HG02885 (cell line): ENCODE results near the gene GGT6.

Experiments used
- ATAC-seq: cut with Tn5 transposase; IDR thresholded peaks from one replicate; pipeline ENCODE4 v1.9.1; 2021; ENCODE audit warnings: mild to moderate bottlenecking; ENCODE audit not compliant: unreplicated experiment, poor library complexity

GGT6 gene

DNA sequence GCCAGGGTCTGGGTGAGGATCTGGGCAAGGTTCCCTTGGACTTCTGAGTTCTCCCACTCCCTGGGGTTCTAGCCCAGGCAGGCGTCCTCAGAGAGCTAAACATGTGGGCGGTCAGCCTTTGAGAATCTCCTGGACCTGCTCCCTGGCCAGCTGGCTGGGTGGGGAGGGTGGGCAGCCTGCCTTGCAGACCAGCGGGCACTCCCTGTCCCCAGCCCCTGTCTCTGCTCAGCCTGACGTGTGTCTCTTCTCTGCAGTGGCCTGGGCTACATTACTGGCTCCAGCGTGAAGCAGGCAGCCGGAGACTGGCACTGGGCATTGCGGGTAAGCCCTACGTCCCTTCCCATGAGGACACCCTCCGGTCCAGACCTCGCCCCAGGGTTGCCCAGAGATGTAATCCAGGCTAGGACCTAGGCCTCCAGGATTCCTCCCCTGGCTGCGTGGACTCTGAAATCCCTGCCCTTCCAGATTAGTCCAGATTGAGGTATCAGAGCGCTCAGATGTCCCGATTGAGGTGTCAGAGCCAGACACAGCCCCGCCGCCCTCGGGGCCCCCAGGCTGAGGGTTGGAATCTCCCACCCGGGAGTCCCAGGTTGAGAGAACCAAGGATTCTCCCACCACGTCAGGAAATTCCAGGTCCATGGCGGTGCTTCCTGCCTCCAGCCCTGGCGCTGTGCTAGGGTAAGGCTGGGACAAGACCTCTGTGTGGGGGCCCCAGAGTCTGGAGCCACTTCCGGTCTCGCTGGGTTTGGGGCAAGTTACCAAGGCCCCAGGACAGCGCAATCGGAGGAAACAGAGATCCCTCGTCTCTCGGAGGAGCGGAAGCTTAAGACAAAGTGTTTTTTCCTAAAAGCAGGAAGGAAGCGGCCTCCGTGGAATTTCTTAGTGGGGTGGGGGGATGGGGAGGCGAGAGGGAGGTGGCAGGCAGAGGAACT lies 29.3 kb downstream of the GGT6 start:
- ATAC-seq: no peak

DNA sequence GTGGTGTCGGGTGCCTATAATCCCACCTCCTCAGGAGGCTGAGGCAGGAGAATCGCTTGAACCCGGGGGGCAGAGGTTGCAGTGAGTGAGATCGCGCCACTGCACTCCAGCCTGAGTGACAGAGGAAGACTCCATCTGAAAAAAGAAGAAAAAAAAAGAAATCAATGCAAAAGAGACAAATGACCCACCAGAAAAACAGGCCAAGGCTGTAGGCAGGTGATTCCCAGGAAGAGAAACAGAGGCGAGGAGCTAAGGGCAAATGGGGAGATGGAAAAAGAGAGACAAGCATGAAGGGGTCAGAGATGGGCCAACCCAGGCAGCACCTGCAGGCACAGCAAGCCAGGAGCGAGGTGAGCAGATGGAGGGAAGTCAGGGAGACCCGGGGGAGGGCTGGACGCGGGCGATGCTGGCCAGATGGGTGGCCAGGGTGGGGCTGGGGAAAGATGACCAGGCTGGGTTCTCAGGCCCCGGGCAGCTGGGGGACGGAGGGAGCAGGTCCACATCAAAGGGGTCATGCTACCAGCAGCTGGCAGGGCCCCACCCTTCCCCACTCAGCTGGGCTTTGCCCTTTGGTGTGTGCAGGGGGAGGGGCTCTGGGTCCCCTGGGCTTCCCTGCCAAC lies 30.7 kb downstream of the GGT6 start:
- no peak for ATAC-seq

DNA sequence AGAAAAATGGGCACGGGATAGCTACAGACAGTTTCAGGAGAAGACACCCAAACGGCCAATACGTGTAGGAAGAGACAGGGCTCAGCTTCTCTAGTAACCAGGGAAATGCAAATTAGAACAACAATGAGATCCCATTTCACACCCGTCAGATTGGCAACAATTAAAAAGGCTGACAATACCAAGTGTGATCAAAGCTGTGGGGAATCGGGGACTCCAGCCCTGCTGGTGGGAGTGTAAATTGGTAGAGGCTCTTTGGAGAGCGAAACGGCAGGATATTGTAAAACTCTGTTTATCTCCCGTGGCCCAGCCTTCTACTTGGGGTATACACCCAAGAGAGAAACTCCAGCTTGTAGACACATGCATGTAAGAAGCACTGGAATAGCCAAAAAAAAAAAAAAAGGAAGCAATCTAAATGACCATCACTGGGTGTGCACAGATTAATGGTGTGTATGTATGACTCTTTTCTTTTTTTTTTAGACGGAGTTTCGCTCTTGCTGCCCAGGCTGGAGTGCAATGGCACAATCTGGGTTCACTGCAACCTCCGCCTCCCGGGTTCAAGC lies 32.7 kb downstream of the GGT6 start:
- no peak for ATAC-seq

DNA sequence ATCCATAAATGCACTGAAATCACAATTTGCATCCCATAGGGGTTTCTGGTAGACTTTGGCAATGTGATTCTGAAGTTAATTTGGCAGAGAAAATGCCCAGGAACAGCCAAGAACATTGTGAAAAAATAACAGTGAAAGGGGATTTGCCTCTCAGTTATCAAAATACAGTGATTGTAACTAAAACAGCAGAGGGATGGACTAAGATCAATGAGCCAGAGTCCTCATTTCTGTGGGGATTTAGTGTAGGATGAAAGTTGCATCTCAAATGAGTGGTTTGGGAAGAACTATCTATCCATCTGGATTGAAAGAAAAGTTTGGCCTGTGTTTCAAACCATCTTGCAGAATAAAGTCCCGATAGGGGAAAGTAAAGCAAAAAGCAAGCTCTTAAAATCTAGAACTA lies 33.2 kb downstream of the GGT6 start:
- ATAC-seq: no peak

DNA sequence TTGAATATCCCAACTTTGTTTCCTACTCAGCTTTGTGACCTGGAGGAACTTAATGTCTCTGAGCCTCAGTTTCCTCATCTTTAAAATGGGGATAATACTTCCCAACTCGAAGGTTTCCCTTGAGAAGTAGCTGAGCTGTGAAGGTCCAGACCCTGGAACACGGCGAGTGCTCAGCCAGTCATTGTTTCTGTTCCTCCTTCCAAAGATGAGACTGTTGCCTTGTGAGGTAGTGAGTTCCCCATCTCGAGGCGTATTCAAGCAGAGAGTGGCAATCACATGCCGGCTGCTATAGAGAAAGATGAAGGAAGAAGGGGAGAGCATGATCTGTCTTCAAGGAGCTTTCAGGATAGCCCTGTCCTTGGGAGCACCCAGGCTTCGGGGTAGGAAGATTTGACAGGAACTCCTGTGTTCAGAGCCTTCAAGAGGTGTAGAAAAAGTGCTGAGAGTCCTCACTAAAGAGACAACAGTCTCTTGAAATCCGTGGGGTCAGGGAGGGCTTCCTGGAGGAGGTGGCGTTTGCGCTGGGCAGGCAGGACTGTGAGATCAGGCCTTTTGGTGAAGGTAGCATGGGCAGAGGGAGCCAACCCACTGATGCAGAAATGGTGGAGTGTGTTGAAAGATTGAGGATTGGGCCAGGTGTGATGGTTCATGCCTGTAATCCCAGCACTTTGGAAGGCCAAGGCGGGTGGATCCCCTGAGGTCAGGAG lies 34.5 kb downstream of the GGT6 start:
- ATAC-seq: no peak

DNA sequence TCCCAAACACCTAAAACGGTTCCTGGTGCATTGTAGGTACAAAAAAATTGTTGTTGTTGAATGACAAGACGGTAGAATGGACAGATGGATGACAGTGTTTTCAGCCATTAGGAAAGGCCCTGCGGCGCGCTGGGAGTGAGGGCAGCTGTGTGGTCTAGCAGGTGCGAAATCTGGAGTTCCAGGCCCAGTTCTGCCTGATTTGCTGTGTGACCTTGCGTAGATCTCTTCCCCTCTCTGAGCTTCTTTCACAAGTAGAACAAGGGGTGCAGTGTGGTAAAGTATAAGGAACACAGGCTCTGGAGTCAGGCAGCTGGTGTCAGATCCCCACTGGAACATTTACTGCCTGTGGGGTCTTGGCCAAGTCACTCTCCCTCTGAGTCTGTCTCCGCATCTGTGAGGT lies 36.4 kb downstream of the GGT6 start:
- no peak for ATAC-seq

DNA sequence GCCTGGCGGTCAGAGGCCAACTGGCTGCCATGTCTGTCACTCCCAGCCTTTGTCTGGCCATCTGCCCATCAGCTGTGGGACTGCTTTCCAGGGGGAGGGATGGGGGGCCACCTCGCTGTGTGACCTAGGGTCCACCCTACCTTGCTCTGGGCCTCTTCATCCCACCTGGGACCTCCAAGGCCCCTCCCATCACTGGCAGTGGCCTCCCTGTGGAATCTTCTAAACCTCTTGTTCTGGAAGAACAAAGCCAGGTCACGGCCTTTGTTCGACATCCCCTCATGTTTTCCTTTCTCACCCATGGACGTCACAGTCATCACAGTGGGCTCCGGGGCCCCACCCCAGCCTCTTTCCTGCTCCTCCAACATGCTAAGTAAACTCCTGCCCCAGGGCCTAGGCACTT lies 37.7 kb downstream of the GGT6 start:
- no peak for ATAC-seq

DNA sequence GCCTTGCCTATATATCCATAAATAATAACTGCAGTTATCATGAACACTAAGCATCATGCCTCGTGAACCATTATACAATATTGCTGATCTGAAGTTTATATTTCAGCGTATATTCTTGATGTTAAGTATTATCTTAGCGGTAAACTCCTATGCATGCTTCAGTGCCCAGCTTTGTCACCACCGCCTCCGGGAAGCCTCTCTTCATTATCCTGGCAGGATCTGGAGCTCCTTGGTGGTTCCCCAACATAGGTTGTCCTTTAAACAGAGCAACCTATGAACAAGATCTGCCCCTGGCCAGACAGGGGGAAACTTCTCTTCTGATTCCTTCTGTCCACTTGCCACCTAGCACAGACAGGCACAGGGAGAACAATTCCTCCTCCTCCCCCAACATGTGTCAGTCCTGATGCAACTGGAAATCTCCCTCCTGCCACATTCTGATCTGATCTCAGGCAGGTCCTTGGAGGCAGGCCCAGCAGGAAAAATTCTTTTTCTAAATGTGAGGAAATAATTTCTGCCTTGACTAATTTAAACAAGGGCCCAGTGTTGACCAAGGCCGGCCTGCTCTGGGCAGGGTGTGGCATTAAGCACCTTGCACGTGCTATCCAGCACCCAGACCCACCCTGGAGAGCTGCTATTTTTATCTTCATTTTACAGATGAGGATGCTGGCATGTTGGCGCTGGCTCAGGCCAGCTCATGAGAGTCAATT lies 39.3 kb downstream of the GGT6 start:
- ATAC-seq: no peak

DNA sequence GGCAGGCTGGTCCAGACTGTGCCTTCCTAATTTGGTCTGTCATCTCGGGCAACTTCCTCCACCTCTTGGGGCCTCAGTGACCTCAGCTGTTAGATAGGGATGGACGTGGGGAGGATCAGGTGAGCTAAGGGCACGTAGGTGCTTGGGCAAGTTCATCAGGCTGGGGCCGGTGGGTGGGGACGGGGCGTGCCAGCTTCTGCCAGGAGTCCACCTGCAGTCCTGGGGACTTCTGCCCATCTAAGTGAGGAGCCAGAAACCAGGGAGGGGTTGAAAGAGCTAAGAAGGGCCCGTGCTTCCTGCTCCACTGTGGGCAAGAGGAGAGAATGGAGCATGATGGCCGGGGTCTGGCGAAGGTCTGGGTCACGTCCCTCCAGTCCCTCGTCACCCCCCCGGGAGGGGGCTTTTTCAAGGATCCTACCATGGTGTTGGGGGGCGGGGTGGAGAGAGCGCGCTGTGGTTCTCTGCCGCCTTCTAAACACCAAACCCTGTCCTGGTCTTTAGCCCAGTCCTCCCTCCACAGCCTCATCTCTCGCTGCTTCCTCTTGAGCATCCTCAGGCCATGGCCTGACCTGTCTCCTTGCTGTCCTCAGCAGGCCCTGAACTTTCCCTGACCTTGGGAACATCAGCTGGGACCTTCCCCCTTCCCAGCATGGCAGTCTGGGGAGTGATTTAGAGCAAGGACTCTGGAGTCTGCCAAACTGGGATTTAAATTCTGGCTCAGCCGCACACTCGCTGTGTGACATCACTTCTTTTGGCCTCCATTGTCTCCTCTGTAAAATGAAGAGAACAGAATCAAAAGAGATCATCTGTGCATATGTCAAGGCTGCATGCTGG lies 40.1 kb downstream of the GGT6 start:
- no peak for ATAC-seq

DNA sequence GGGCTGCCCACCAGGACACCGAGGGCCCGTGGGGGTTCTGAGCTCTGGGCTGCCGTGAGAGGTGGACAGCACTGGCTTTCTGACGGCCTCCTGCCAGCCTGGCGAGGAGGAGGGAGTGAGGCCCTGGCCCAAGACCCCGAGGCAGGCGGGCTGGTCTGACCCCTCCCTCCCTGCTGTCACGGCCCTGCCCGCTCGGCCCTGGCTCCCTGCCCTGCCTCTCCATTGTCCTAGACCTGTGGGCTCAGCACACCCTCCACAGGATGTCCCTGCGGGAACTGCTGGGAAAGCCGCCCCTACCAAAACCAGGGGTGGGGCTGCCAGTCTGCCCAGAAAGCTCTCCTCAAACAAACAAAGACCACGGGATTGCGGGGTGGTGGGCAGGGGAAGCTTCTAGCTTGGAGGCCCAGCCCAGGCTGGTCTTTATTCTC lies 41.0 kb downstream of the GGT6 start:
- no peak for ATAC-seq

DNA sequence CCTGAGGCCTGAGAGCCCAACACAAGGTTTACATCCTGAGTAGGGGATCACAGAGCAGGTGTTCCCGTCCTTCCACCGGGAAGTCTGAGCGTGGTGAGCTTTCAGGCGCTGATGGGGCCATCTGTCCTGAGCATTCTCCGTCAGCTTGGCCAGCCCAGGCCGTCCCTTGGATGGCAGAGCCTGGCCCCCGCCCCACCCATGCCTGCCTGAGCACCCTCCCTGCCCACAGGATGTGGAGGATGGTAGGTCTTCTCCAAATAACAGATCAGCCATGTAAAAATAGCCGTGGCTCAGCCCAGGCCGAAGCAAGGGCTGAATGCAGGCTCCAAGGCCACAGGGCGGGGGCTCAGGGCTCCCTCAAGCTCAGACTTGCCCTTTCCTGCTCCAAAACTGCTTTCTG lies 41.5 kb downstream of the GGT6 start:
- no peak for ATAC-seq

DNA sequence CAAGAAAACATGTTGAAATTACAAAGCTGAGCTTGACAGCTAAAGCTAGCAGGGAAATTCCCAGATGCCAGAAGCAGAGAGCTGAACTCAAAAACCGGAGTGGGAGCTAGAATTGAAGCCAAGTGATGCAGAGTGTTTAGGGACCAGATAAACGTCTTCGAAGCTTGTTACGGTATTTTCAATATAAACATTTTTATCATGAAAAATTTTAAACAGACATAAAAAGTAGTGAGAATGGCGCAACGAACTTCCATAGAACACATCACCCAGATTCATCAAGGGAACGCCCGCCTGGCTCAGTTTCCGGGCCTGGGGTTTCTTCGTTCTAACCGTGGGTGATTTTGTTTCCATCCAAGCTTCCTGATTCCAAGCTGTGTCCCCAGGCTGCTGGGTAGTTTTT lies 43.6 kb downstream of the GGT6 start:
- no peak for ATAC-seq

DNA sequence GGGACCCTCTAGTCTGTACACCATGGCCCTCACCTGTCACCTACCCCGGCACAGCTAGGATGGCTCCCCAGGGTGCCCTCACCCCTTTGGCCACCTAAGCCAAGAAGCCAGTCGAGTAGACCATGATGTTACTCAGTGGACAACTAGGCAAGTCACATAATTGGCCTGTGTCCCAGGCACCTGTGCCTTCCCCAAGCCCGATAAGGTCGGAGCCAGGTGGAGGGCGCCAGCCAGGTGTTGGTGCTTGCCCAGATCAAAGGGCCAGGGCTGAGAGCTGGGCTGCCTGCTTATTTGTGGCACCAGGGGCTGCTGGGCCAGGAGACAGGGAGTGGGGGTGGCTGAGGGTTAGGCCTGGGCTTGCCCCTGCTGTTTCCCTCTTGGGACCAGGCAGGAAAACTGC lies 44.9 kb downstream of the GGT6 start:
- no peak for ATAC-seq

DNA sequence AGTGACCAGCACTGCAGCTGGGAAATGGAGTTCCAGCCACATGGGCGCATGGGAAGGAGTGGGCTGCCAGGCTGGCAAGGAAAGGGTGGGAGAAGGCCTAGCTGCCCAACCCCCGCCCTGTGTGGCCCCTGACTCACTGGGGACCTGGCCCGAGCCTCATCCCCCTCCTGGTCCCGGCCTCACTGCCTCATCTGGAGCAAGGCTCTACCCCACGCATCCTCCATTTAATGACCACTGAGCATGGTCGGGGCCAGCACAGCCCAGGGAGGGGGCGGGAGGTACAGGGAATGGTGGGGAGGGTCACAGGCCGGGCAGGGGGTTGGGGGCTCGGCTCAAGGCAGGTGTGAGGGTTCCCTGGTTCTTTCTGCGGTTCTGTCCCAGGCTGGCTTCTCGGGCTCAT lies 45.6 kb downstream of the GGT6 start:
- no peak for ATAC-seq

DNA sequence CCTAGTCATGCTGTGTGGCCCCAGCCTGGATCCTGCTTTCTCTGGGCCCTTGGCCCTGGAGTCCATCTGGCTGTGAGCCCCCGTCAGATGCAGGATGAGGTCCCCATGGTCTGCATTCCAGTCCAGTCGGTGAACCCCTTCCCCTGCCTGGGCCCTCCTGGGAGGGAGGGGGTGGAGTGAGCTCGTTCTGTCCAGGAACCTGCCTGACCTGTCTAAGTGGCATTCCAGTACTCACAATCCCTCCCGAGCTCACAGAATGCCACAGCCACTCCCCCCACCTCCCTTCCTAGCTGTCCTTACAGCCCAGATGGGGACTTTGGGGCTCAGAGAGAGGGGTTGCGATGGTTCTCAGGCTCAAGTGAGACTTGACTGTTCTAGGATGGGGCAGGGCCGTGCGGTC lies 46.2 kb downstream of the GGT6 start:
- ATAC-seq: no peak

DNA sequence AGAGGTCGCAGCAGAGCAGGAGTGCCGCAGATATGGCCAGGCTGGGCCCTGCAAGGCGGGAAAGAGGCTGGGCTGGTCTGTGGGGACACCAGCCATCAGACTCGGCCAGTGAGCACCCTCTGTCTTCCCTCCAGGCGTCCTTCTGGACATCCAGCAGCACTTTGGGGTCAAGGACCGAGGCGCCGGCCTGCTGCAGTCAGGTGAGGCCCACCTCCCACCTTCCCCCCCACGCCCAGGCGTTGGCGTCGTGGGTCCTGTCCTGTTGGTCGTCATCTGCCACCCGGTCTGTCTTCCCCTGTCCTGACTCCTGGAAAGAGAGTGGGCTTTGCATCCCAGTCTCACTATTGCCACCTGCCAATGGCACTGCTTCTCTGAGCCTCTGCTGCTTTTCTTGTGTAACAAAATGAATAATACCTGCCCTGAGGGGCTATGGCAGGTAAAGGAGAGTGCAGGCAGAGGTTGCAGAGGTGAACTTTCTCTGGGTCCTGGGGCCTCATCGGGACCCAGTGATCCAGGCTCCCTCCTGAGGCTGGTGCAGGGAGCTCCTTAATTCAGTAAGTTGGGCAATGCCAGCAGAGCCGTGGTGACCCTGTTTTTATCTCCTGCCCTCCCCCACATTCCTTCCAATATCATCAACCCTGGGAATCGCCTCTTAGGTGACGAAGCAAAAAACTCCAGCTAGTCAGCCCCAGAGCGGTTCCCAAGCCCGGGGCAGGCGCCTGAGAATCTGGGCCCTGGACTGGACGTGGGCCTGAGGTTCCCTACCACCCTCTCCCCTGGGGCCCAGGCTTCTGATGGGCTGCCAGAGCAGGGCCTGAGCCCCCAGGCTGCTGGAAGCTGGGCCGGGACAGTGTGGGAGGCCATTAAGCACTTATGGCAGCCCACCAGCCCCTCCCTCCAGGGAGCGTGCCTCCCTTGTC lies 47.0 kb downstream of the GGT6 start:
- ATAC-seq: no peak

DNA sequence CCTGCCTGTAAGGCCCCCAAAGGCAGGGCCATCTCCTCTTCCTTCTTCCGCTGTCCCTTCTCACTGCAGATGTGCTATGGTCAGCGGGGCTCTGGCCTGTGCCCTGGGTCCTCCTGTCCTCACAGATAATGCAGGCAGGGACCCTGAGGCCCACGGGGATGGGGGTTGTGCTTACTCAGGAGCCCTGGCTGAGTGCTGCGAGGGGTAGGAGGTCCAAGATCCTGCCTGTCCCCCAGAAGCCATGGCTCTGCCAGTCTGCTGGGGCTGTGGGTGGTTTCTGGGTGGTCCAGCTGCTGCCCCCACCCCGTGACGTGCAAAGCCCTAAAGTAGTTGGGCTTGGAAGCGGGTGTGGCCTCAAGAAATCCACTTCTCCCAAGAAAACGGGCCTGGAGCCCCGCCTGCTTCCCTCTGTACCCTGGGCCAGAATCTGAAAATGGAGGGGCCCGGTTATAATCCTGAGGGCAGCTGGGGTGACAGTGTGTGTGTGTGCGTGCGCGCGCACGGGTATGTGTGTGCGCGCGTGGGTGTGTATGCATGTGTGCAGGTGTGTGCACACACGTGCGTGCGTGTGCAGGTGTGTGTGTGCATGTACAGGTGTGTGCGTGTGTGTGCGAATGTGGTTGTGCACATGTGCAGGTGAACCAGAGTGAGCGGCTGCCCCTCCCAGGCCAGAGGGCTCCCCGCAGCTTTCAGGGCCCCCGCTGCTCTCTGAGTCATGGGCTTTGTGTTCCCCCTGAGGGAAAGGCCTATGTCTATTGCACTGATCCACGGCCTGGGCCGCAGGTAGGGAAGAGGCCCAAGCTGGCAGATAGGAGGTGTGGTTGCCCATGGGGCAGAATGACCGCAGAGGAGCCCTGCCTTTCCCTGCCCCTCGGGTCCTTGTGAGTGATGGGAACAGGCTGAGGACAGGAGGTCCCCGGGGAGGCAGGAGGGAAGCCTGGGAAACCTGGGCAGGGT lies 47.9 kb downstream of the GGT6 start:
- ATAC-seq: no peak
